ENCODE data around the gene CAMTA1. TPM values are rescaled to one million over a fixed set of nuclear protein-coding genes. Genes with fewer than 3 reads are reported as not detected.

The CAMTA1 gene
- total RNA-seq, 2 experiments from 2014 or later = 43.3 to 46.0 TPM

- Mint-ChIP-seq H3K36me3 (ENCODE audit: low read depth) (no peaks in the 10 kb centered on the region), H3K4me1 (ENCODE audit: low read depth) (no peaks in the 10 kb centered on the region), H3K27ac (no peak overlapping the region), H3K4me3 (no peak overlapping the region), H3K27me3 (ENCODE audit: low read depth) (peaks cover 16% of the 10 kb centered on the region), H3K9me3 (ENCODE audit: insufficient read depth) (no peaks in the 10 kb centered on the region)
- CTCF ChIA-PET = no interaction called here
- POLR2A ChIA-PET = no interaction called here
- no peak for DNase-seq
- no peak for ATAC-seq
Observed at GRCh38 chr1:7171574-7171973, 386.3 kb downstream of the CAMTA1 start.

- Mint-ChIP-seq H3K4me3 (no peak overlapping the region), H3K4me1 (ENCODE audit: low read depth) (no peaks in the 10 kb centered on the region), H3K27me3 (ENCODE audit: low read depth) (peaks cover 14% of the 10 kb centered on the region), H3K9me3 (ENCODE audit: insufficient read depth) (no peaks in the 10 kb centered on the region), H3K27ac (no peak overlapping the region), H3K36me3 (ENCODE audit: low read depth) (no peaks in the 10 kb centered on the region)
- CTCF ChIA-PET = no interaction called here
- ATAC-seq (no peak), DNase-seq (no peak)
- POLR2A ChIA-PET = no interaction called here
Observed at GRCh38 chr1:7172804-7173203, 387.6 kb downstream of the CAMTA1 start.

- Mint-ChIP-seq H3K36me3 (ENCODE audit: low read depth) (no peaks in the 10 kb centered on the region), H3K9me3 (ENCODE audit: insufficient read depth) (peaks cover 3% of the 10 kb centered on the region), H3K27ac (no peak overlapping the region), H3K4me3 (no peak overlapping the region), H3K27me3 (ENCODE audit: low read depth) (peaks cover 14% of the 10 kb centered on the region), H3K4me1 (ENCODE audit: low read depth) (no peaks in the 10 kb centered on the region)
- POLR2A ChIA-PET = no interaction called here
- ATAC-seq (no peak), DNase-seq (no peak)
- CTCF ChIA-PET = no interaction called here
Observed at GRCh38 chr1:7174561-7174960, 389.3 kb downstream of the CAMTA1 start.

- ATAC-seq = no peak
- no peak for DNase-seq
- Mint-ChIP-seq H3K4me1 (ENCODE audit: low read depth) (no peaks in the 10 kb centered on the region), H3K27me3 (ENCODE audit: low read depth) (peaks cover 8% of the 10 kb centered on the region), H3K4me3 (no peak overlapping the region), H3K9me3 (ENCODE audit: insufficient read depth) (peaks cover 8% of the 10 kb centered on the region), H3K27ac (no peak overlapping the region), H3K36me3 (ENCODE audit: low read depth) (no peaks in the 10 kb centered on the region)
- CTCF ChIA-PET = no interaction called here
- POLR2A ChIA-PET = no interaction called here
Observed at GRCh38 chr1:7174980-7175906, 390.0 kb downstream of the CAMTA1 start.

- H3K27ac Mint-ChIP-seq = no peak overlapping the region
- POLR2A ChIA-PET = no interaction called here
- H3K4me3 Mint-ChIP-seq = no peak overlapping the region
- no peaks in the 10 kb centered on the region for H3K27me3 Mint-ChIP-seq (ENCODE audit: low read depth)
- no peaks in the 10 kb centered on the region for H3K36me3 Mint-ChIP-seq (ENCODE audit: low read depth)
- H3K9me3 Mint-ChIP-seq (ENCODE audit: insufficient read depth) = peaks cover 8% of the 10 kb centered on the region
- CTCF ChIA-PET = no interaction called here
- H3K4me1 Mint-ChIP-seq (ENCODE audit: low read depth) = no peaks in the 10 kb centered on the region
- ATAC-seq (peak; percentile 47), DNase-seq (no peak)
Observed at GRCh38 chr1:7177021-7177420, 391.8 kb downstream of the CAMTA1 start.

- peaks cover 2% of the 10 kb centered on the region for H3K27me3 Mint-ChIP-seq (ENCODE audit: low read depth)
Observed at GRCh38 chr1:7177438-7178146, 392.3 kb downstream of the CAMTA1 start.

GRCh38 chr1:7178336-7178735, 393.1 kb downstream of the CAMTA1 start:
- Mint-ChIP-seq H3K9me3 (ENCODE audit: insufficient read depth) (peaks cover 8% of the 10 kb centered on the region), H3K4me3 (no peak overlapping the region), H3K4me1 (ENCODE audit: low read depth) (no peaks in the 10 kb centered on the region), H3K27me3 (ENCODE audit: low read depth) (peaks cover 3% of the 10 kb centered on the region), H3K27ac (no peak overlapping the region), H3K36me3 (ENCODE audit: low read depth) (no peaks in the 10 kb centered on the region)
- ATAC-seq (no peak), DNase-seq (no peak)
- CTCF ChIA-PET = no interaction called here
- POLR2A ChIA-PET = no interaction called here

More at GRCh38 chr1:7177438-7178146, 392.3 kb downstream of the CAMTA1 start:
- ChIA-PET CTCF (no interaction called here), POLR2A (no interaction called here)
- no peaks in the 10 kb centered on the region for H3K4me1 Mint-ChIP-seq (ENCODE audit: low read depth)
- DNase-seq (no peak), ATAC-seq (no peak)
- no peak overlapping the region for H3K4me3 Mint-ChIP-seq
- H3K36me3 Mint-ChIP-seq (ENCODE audit: low read depth) = no peaks in the 10 kb centered on the region
- peaks cover 8% of the 10 kb centered on the region for H3K9me3 Mint-ChIP-seq (ENCODE audit: insufficient read depth)
- H3K27ac Mint-ChIP-seq = no peak overlapping the region

GRCh38 chr1:7178741-7179140, 393.5 kb downstream of the CAMTA1 start:
- no peak overlapping the region for H3K4me3 Mint-ChIP-seq
- ChIA-PET CTCF (no interaction called here), POLR2A (no interaction called here)
- no peak for ATAC-seq
- no peak overlapping the region for H3K27ac Mint-ChIP-seq
- no peaks in the 10 kb centered on the region for H3K36me3 Mint-ChIP-seq (ENCODE audit: low read depth)
- DNase-seq = no peak
- no peaks in the 10 kb centered on the region for H3K4me1 Mint-ChIP-seq (ENCODE audit: low read depth)
- peaks cover 3% of the 10 kb centered on the region for H3K27me3 Mint-ChIP-seq (ENCODE audit: low read depth)
- H3K9me3 Mint-ChIP-seq (ENCODE audit: insufficient read depth) = peaks cover 8% of the 10 kb centered on the region

- ChIA-PET POLR2A (no interaction called here), CTCF (no interaction called here)
- ATAC-seq (no peak), DNase-seq (no peak)
- H3K27me3 Mint-ChIP-seq (ENCODE audit: low read depth) = peaks cover 22% of the 10 kb centered on the region
- no peaks in the 10 kb centered on the region for H3K36me3 Mint-ChIP-seq (ENCODE audit: low read depth)
- H3K9me3 Mint-ChIP-seq (ENCODE audit: insufficient read depth) = no peaks in the 10 kb centered on the region
- H3K27ac Mint-ChIP-seq = no peak overlapping the region
- H3K4me3 Mint-ChIP-seq = no peak overlapping the region
- H3K4me1 Mint-ChIP-seq (ENCODE audit: low read depth) = no peaks in the 10 kb centered on the region
Observed at GRCh38 chr1:7185721-7186120, 400.5 kb downstream of the CAMTA1 start.

- H3K27me3 Mint-ChIP-seq (ENCODE audit: low read depth) = peaks cover 22% of the 10 kb centered on the region
- POLR2A ChIA-PET = no interaction called here
Observed at GRCh38 chr1:7186382-7187111, 401.3 kb downstream of the CAMTA1 start.

GRCh38 chr1:7187112-7187493, 401.8 kb downstream of the CAMTA1 start:
- ATAC-seq (no peak), DNase-seq (no peak)
- H3K4me1 Mint-ChIP-seq (ENCODE audit: low read depth) = no peaks in the 10 kb centered on the region
- H3K9me3 Mint-ChIP-seq (ENCODE audit: insufficient read depth) = no peaks in the 10 kb centered on the region
- H3K27me3 Mint-ChIP-seq (ENCODE audit: low read depth) = peaks cover 22% of the 10 kb centered on the region
- POLR2A ChIA-PET = no interaction called here
- H3K27ac Mint-ChIP-seq = no peak overlapping the region
- CTCF ChIA-PET = no interaction called here
- H3K36me3 Mint-ChIP-seq (ENCODE audit: low read depth) = no peaks in the 10 kb centered on the region
- H3K4me3 Mint-ChIP-seq = no peak overlapping the region

More at GRCh38 chr1:7186382-7187111, 401.3 kb downstream of the CAMTA1 start:
- Mint-ChIP-seq H3K4me1 (ENCODE audit: low read depth) (no peaks in the 10 kb centered on the region), H3K36me3 (ENCODE audit: low read depth) (no peaks in the 10 kb centered on the region), H3K9me3 (ENCODE audit: insufficient read depth) (no peaks in the 10 kb centered on the region), H3K27ac (no peak overlapping the region), H3K4me3 (no peak overlapping the region)
- no peak for DNase-seq
- CTCF ChIA-PET = no interaction called here
- ATAC-seq = no peak

GRCh38 chr1:7190261-7190660, 405.0 kb downstream of the CAMTA1 start:
- no peaks in the 10 kb centered on the region for H3K9me3 Mint-ChIP-seq (ENCODE audit: insufficient read depth)
- no peaks in the 10 kb centered on the region for H3K36me3 Mint-ChIP-seq (ENCODE audit: low read depth)
- H3K4me1 Mint-ChIP-seq (ENCODE audit: low read depth) = no peaks in the 10 kb centered on the region
- H3K27ac Mint-ChIP-seq = no peak overlapping the region
- H3K27me3 Mint-ChIP-seq (ENCODE audit: low read depth) = peaks cover 15% of the 10 kb centered on the region
- ChIA-PET CTCF (no interaction called here), POLR2A (no interaction called here)
- ATAC-seq (no peak), DNase-seq (no peak)
- H3K4me3 Mint-ChIP-seq = no peak overlapping the region
